G401.6 (cell line): ENCODE measurements around the gene CALN1.

Experiments
- FAIRE-seq: peaks from 2 replicates; lab custom pipeline; 2012; peaks lifted over from hg19 to GRCh38; lab: Jason Lieb, UNC

CALN1 gene

DNA sequence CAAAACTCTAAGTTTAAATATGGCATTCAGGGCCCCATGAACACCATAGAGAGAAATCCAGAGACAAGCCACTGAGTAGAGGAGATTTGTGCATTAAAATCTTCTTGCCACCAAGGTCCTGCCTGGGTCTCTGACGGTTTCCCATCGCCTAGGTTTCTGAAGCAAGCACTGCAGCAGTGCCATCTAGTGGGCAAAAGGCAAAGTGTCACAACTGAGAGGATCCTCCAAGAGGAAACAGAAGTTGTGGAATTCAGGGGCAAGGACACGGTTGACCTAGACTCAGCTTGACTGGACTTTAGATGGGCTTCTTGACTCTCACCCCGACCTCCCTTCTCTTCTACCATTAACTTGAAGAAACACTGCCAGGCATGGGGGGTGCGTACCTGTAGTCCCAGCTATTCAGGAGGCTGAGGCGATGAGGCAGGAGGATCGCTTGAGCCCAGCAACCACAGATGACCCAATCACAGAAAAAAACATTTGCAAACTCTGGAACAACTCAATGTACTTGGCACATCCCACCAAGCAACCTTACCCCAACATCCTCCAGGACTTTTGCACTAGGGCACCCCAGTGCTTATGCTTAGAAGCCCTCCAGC, 676.1 kb downstream of the CALN1 start:
- no peak for FAIRE-seq

DNA sequence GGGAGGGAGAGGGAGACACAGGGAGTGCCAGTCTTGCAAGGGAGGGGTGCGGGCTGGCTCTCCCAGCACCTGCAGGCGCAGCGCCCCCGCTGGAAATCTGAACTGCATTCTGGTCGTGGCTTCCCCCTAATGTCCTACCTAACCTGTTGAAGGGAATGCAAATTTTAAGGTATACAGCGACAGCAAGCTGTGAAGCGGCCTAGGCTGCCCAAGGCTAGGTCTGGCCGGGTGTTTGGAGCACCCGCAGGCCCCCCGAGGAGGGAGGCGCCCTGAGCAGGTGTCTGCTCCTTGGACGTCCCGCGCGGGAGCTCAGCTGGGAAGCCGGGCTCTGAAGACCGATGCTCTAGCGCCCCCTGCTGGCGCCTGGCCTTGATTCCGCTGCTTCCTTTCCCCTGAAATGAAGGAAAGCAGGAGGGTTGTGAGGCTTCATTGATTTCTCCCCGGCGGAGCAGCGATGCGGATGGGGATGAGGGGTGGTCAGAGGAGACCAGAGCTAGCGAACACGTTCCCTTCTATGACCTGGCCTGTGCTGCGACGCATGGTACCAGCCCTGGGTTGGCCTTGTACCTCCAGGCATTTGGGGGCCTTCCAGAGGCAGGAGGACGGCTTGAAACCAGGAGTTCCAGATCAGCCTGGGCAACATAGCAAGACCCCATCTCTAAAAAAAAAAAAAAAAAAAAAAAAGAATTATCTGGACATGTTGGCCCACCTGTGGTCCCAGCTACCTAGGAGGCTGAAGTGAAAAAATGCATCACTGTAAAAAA, 678.8 kb downstream of the CALN1 start:
- FAIRE-seq, result no peak

DNA sequence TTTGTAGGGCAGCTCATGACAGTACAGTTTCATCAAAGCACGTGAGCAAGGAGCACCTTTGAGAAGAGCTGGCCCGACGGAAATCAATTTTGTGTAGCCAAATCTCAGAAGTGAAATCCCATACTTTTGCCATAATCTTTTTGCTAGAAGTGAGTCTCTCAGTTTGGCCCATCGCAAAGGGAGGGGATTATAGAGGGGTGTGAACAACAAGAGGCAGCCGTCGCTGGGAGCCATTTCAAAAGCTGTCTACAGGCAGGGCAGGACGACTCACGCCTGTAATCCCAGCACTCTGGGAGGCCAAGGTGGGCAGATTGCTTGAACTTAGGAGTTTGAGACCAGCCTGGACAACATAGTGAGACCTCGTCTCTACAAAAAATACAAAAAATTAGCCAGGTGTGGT, 680.4 kb downstream of the CALN1 start:
- no peak for FAIRE-seq
